ENCODE results near the gene MRPS18A. TPM values are rescaled to one million over a fixed set of nuclear protein-coding genes. Genes with fewer than 3 reads are reported as not detected.
A peak's percentile ranks its signal among the peaks of the same experiment; 100 is the strongest.

MRPS18A gene
- total and polyA plus RNA-seq, 2 of the 8 experiments (the other 6 are each of a cell fraction or from before 2014, with no cell fraction given): 48.3 to 121 TPM

DNA sequence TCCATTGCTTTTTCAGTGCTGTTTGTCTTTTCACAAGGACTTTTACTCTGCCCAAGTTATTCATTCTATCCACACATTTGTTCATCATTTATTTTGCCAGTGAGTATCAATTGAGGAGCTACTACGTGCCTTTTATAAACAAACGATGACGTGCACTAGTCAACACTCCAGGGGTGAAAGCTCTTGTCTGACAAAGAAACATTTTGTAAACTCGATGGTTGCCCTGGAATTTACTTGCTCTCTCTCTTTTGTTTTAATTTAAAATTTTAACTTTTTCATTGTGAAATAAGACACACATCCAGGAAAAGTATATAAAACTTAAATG, 8.3 kb upstream of the MRPS18A start:
- CTCF ChIA-PET (ENCODE audit: partially characterized antibody): interaction anchor here (0.6 to 2.1 kb wide), 5 partner anchors 26 to 122 kb away, joined by 3 to 9 read pairs (median 4); no protein-coding TSS in a partner anchor
- WGBS, 2 experiments (ENCODE audit: extremely low coverage in 1 of 2, insufficient coverage in 1 of 2, insufficient read length in 1 of 2, insufficient replicate concordance in 2 of 2, low coverage in 1 of 2, low lambda C conversion rate in 2 of 2, missing lambda C conversion rate in 1 of 2): 88% methylated on average over 4 of the region's 4 CpGs; no CpG with 5 or more reads in 1 of the 2 experiments

More for the DNA sequence above, 8.3 kb upstream of the MRPS18A start:
- Histone ChIP-seq H4K5ac (ENCODE audit: insufficient read length, low read depth, low read length) (no peak overlapping the region), H3K4ac (replicated peaks; ENCODE audit: insufficient read length, low read depth, low read length) (no peak overlapping the region), H3K79me1 (ENCODE audit: low read depth, low read length) (no peaks in the 10 kb centered on the region), H3K23me2 (ENCODE audit: low read depth, low read length) (no peaks in the 10 kb centered on the region), H3K79me2 (ENCODE audit: control insufficient read depth in 1 of 2, insufficient read depth in 2 of 2, low read length in 2 of 2) (no peaks in the 10 kb centered on the region), H3K27me3 (replicated peaks in 1 of 4; ENCODE audit: control insufficient read depth in 3 of 4, extremely low read depth in 1 of 4, insufficient read depth in 3 of 4, low read length in 3 of 4) (no peaks in the 10 kb centered on the region), H2BK5ac (ENCODE audit: low read depth, low read length) (no peak overlapping the region), H3K9ac (replicated peaks in 1 of 4; ENCODE audit: extremely low read depth in 1 of 4, low read depth in 3 of 4, low read length in 3 of 4) (no peak overlapping the region), H3K4me3 (ENCODE audit: extremely low read depth in 1 of 4, insufficient read depth in 2 of 4, low read depth in 3 of 4, low read length in 4 of 4) (no peak overlapping the region), H2BK120ac (replicated peaks; ENCODE audit: low read depth, low read length) (no peak overlapping the region), H2BK20ac (ENCODE audit: low read length) (no peak overlapping the region), H3K4me1 (replicated peaks in 1 of 4; ENCODE audit: control insufficient read depth in 3 of 4, insufficient read depth in 4 of 4, low read length in 3 of 4) (peaks cover 10 to 26% (median 20%) of the 10 kb centered on the region in 4 experiments; a peak in 6 of 7 replicates), H2BK15ac (ENCODE audit: low read length) (no peak overlapping the region), H2AK5ac (ENCODE audit: low read depth, low read length) (no peak overlapping the region), H2AFZ (ENCODE audit: low read length) (no peak overlapping the region), H4K91ac (replicated peaks; ENCODE audit: insufficient read length, low read length) (no peak overlapping the region), H3K4me2 (ENCODE audit: insufficient read depth in 1 of 2, low read depth in 2 of 2, low read length in 2 of 2) (peak overlapping the region; percentile 29 to 53; a peak in 2 of 4 replicates), H2BK12ac (ENCODE audit: low read depth, low read length) (no peak overlapping the region), H3K27ac (ENCODE audit: low read depth, low read length) (no peak overlapping the region), H3K9me3 (ENCODE audit: insufficient read depth in 2 of 2, low read depth in 1 of 2, low read length in 1 of 2) (no peaks in the 10 kb centered on the region), H3K36me3 (ENCODE audit: control insufficient read depth in 2 of 4, insufficient read depth in 4 of 4, low read length in 3 of 4) (no peaks in the 10 kb centered on the region), H4K8ac (ENCODE audit: extremely low read depth, insufficient read depth, low read length) (no peak overlapping the region), H3K56ac (replicated peaks; ENCODE audit: insufficient read length, low read depth, low read length) (no peak overlapping the region), H3K14ac (ENCODE audit: insufficient read length) (no peak overlapping the region), H3K18ac (ENCODE audit: extremely low read depth, low read length) (no peak overlapping the region), H3K23ac (ENCODE audit: insufficient read length) (no peak overlapping the region), H4K20me1 (replicated peaks in 1 of 2; ENCODE audit: control insufficient read depth in 1 of 2, insufficient read depth in 2 of 2, low read length in 2 of 2) (no peaks in the 10 kb centered on the region)
- POLR2A ChIA-PET (ENCODE audit: partially characterized antibody): interaction anchor here (0.7 to 4.3 kb wide), 7 partner anchors 8 to 407 kb away, joined by 3 to 31 read pairs (median 6); partner anchors contain the start of gene VEGFA
- no peak for FAIRE-seq
- no peak for TF ChIP-seq NRF1 (IDR thresholded peaks at IDR 0.05; ENCODE audit: low read depth, low read length)
- TF ChIP-seq CHD1 (IDR thresholded peaks at IDR 0.05; ENCODE audit: low read depth, low read length): no peak
- TF ChIP-seq SIRT6 (IDR thresholded peaks at IDR 0.05; ENCODE audit: low read length): no peak
- no peak for TF ChIP-seq BACH1 (IDR thresholded peaks at IDR 0.05; ENCODE audit: low read length)
- TF ChIP-seq YY1 (IDR thresholded peaks at IDR 0.05; ENCODE audit: low read depth, low read length): no peak
- TF ChIP-seq CREB1 (IDR thresholded peaks at IDR 0.05): no peak
- TF ChIP-seq SP1 (IDR thresholded peaks at IDR 0.05; ENCODE audit: low read depth, low read length): no peak
- TF ChIP-seq, protein P1, sequence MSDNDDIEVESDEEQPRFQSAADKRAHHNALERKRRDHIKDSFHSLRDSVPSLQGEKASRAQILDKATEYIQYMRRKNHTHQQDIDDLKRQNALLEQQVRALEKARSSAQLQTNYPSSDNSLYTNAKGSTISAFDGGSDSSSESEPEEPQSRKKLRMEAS (IDR thresholded peaks at IDR 0.05): no peak
- no peak for TF ChIP-seq KDM1A (IDR thresholded peaks at IDR 0.05; ENCODE audit: borderline replicate concordance, low read length)
- no peak for TF ChIP-seq FOSL1 (IDR thresholded peaks at IDR 0.05; ENCODE audit: insufficient read depth, low read depth, low read length)
- no peak for DNase-seq (ENCODE audit: low read depth in 1 of 2, low spot score in 2 of 2)

Data from H1 (cell line).